ENCODE measurements around the gene RGS10.

- TF ChIP-seq CTCF (conservative IDR thresholded peaks at IDR 0.05; ENCODE audit: low read length) (no peak), EZH2phosphoT487 (IDR thresholded peaks at IDR 0.05; ENCODE audit: borderline replicate concordance) (no peak)
Observed at GRCh38 chr10:119495545-119495944, 47.0 kb downstream of the RGS10 start.
